Omental fat pad (tissue), 4 donors: ENCODE data around the gene DENND1A. TPM values are rescaled to one million over a fixed set of nuclear protein-coding genes. Genes with fewer than 3 reads are reported as not detected.
"Not testable (repeated sequence)": the region's sequence is repeated elsewhere in the genome, so short reads cannot be mapped to it uniquely, and the experiment has no call there.

Experiments
- ATAC-seq: fragments of 150-250 bp; one replicate; pipeline ENCODE4 v1.9.1; 2016; ENCODE audit warnings: mild to moderate bottlenecking, moderate library complexity; ENCODE audit not compliant: low FRiP score
- DNase-seq: peaks from one replicate; pipeline ENCODE4 v3.0.0-alpha.2; 2019; ENCODE audit warnings: low spot score
- total RNA-seq, 4 donors: library from RNA; depleted of rRNA; stranded (reverse); fragments of >200 nt; gene quantifications; one replicate each; pipeline ENCODE4 v1.1.0, GENCODE V29; 2016
- TF ChIP-seq, protein P1 (sequence below), 3 donors: fragments of 450-650 bp; IDR thresholded peaks; one replicate each; pipeline ENCODE4 v1.5.1; 2016 to 2017; ENCODE audit warnings: antibody characterized with exemption in 3 of 3, mild to moderate bottlenecking in 3 of 3, moderate library complexity in 2 of 3

Gene DENND1A
- total RNA-seq, 4 donors from 2014 or later = 15.2 to 22.8 (median 20.7) TPM

DNA sequence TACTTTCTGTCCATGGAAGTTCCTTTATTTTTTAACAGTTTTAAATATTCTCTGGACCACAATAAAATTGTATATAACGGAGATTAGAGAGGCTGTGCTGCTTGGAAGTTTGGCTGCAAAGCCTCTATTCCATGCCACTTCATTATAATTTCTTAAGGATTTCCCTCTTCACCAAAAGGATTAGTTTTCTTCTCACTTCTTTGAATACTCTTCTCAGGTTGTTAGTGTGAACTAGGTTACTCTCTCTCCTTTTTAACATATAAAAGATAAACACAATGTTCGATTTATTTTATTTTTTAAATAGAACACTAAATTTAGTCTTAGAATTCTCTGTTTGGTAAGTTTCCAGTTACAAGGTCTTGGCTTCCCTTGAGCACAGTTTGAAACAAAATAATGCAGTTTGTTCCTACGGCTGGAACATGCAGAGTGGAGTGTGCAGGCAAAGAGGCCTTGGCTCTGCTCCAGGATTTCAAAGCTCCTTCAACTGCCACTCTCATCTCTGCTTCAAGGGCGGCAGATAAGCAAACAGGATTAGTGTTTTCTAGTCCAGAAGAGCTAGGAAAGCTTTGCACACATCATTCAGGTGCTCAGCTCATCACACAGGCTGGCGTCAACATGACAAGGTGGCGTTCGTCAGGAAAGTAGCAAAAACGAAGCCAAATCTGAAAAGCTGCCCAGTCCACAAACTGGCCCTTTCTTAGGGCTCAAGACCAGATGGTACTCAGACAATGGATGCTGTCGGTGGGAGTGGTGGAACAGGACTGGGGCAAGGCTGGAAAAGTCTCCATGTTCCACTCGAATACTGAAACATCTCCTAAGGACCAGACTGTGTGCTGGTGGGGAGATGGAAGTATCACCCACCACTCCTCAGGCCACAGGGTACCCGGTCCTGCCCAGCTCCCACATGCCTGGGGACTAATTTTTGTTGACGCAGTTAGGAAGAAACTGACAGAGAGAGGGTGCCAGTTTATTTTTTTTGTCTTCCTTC, 287.3 kb downstream of the DENND1A start:
- DNase-seq = no peak
- ATAC-seq = no peak
- TF ChIP-seq, protein P1, sequence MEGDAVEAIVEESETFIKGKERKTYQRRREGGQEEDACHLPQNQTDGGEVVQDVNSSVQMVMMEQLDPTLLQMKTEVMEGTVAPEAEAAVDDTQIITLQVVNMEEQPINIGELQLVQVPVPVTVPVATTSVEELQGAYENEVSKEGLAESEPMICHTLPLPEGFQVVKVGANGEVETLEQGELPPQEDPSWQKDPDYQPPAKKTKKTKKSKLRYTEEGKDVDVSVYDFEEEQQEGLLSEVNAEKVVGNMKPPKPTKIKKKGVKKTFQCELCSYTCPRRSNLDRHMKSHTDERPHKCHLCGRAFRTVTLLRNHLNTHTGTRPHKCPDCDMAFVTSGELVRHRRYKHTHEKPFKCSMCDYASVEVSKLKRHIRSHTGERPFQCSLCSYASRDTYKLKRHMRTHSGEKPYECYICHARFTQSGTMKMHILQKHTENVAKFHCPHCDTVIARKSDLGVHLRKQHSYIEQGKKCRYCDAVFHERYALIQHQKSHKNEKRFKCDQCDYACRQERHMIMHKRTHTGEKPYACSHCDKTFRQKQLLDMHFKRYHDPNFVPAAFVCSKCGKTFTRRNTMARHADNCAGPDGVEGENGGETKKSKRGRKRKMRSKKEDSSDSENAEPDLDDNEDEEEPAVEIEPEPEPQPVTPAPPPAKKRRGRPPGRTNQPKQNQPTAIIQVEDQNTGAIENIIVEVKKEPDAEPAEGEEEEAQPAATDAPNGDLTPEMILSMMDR (IDR thresholded peaks at IDR 0.05) = no peak

DNA sequence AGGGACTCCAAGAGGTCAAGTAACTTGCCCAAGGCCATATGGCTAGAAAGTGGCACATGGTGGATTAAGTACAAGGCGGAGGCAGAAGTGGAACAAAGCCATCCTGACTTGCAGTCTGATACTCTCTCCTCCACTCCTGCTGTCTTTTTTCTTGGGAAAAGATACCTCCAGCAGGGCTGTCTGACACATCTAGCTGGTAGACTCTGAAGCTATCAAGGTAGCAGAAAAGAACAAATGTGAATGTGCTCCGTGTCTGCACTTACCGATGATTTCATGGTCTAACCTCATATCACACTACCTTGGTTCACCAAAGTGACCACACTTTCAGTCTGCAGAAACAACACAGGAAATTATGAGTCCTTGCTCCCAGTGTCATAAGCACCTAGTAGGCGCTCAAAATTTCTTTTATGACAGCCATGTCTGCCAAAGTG, 289.1 kb downstream of the DENND1A start:
- no peak for DNase-seq
- TF ChIP-seq, protein P1 (IDR thresholded peaks at IDR 0.05) = no peak
- ATAC-seq = no peak

DNA sequence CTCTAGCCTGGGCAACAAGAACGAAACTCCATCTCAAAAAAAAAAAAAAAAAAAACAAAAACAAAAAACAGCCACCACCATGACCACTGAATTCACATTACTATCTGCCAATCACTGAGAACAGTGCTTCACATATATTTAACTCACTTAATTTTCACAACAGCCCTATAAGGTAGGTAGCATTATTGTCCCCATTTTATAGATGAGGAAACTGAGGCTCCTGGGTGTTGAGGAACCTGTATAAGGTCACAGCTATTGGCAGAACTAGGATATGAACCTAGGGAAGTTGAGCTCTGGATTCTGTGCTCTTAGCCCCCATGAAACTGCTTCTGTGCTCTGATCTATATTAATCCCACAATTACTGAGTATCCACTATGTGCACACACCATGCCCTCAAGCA, 290.2 kb downstream of the DENND1A start:
- ATAC-seq (no peak), DNase-seq (no peak)
- TF ChIP-seq, protein P1 (IDR thresholded peaks at IDR 0.05) = no peak

DNA sequence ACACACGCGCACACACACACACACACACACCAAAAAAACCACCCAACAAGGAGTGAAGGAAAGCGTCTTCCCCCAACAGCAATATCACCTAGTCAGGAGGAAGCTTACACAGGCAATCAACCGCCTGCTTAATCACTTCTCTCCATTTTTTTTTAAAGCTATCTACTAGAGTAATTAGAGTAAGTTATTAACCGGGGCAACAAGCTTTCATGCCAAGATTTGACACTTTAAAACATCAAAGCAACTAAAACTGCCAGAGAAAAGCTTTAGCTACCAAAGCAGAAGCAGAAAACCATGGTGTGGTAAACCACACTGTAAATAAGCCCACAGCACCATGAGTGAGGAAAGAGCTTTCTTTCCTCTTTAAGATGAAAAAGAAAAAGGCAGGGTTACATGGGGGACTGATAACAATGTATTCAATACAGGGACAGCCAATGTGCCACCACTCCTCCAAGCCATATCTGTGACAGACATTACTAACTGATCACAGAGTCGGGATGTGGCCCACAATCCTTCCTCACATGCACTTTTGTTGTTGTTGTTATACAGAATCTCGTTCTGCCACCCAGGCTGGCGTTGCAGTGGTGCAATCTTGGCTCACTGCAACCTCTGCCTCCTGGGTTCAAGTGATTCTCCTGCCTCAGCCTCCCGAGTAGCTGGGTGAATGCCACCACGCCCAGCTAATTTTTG, 291.8 kb downstream of the DENND1A start:
- TF ChIP-seq, protein P1 (IDR thresholded peaks at IDR 0.05) = no peak
- no peak for DNase-seq
- no peak for ATAC-seq

DNA sequence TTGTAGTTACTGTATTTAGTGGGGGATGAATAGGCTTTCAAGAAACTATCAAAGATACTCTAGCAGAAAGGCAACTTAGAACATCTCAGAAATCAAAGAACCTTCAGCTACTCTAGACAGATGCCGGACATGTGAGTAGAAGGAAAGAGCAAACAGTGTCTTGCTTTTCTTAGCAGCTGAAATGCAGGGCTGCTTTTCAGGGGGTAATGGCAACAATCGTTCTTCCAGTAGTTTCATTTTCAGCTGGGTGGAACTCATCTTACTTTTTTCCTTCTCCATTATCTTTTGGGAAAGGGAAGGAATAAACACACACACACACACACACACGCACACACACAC, 292.4 kb downstream of the DENND1A start:
- TF ChIP-seq, protein P1 (IDR thresholded peaks at IDR 0.05) = no peak
- ATAC-seq = no peak
- DNase-seq = no peak

DNA sequence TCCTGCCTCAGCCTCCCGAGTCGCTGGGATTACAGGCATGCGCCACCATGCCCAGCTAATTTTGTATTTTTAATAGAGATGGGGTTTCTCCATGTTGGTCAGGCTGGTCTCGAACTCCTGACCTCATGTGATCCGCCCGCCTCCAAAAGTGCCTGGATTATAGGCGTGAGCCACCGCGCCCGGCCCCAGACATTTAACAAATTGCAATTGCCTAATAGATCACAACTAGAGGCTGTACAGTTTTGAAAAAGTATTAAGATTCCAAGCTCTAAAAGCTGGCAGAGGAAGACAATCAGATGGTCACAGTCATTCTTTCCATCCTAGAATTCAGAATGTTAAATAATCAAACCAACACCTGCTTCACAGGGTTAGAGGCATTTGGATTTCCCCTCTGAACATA, 293.1 kb downstream of the DENND1A start:
- not testable (repeated sequence) for ATAC-seq, DNase-seq

DNA sequence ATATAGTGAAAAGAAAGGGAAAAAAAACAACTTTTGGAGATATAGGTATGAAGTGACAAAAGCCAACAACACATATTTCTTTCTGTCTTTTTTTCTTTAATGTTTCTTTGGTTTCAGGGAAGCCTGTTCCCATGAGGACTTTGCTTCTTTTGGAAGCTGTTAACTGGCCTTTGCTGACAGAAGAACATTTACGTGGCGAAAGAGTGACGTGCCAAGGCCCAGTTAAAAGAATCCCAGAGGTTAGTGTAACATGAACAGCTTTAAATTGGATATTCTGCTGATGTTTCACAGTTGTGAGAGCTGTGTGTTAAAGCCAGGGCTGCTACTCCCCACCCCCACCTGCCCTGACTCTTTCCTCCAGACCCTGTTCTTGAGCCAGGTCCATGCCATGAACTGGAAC, 298.1 kb downstream of the DENND1A start:
- TF ChIP-seq, protein P1 (IDR thresholded peaks at IDR 0.05) = no peak
- no peak for ATAC-seq
- no peak for DNase-seq
